Cardiac septum (tissue), 1 donor: ENCODE results near the gene SPSB3. TPM values are rescaled to one million over a fixed set of nuclear protein-coding genes. Genes with fewer than 3 reads are reported as not detected.
A peak's percentile ranks its signal among the peaks of the same experiment; 100 is the strongest.

ENCODE experiments used
- DNase-seq: peaks from one replicate; pipeline ENCODE4 v3.0.0-alpha.2; 2020; ENCODE audit warnings: low spot score
- intact Hi-C: fragments of 100-400 bp; cut with DNase I; formaldehyde crosslinking; loops from one replicate; pipeline ENCODE4 v1.14.0; 2022
- long read RNA-seq: library from polyadenylated mRNA; unstranded; transcript quantifications from one replicate; pipeline ENCODE4 v2.0.0, GENCODE V29; 2021
- total RNA-seq: library from RNA; stranded (reverse); fragmentation: NEBNext Ultra II Directional; extraction: Animal tissue kit (Norgen Biotek cat#: 25700); gene quantifications from one replicate; pipeline ENCODE4 v1.2.1, GENCODE V29; 2021
- donor health status: DM: no; HTN: no; CAD: no.

SPSB3 gene
- 24.2 TPM for total RNA-seq
- long read RNA-seq, transcript SPSB3-201 (6 exons, 1,449 nt) = minor isoform, 20 of 116 reads
- long read RNA-seq, transcript SPSB3-208 (7 exons, 1,784 nt) = major isoform, 53 of 116 reads
- long read RNA-seq, transcript SPSB3-209 (6 exons, 1,628 nt) = minor isoform, 14 of 116 reads
- long read RNA-seq, transcript SPSB3-204 (5 exons, 1,746 nt) = minor isoform, 5 of 116 reads
- long read RNA-seq, partial matches to known transcripts = 3 of 116 reads
- long read RNA-seq, other reads (novel, unspliced or antisense) = 13 of 116 reads

GRCh38 chr16:1782408-1783264 is at the start of gene SPSB3, which contains the start of gene NUBP2:
Gene SPSB3, minus strand, starts transcription at chr16:1782571. Its CDS starts 1,088 bp downstream, at chr16:1781483.
Gene NUBP2, plus strand, starts transcription at chr16:1782960. Its CDS starts 61 bp downstream, at chr16:1783021.
- intact Hi-C loops = loop anchor here (5.0 kb wide), 1 partner anchor 160 kb away; the partner anchor contains the start of gene MSRB1
- DNase-seq = peak; percentile 100

- no peak for DNase-seq
- intact Hi-C loops = no loop called here
These were observed 49.1 kb upstream of the SPSB3 start for GRCh38 chr16:1831186-1832075.

- intact Hi-C loops = no loop called here
- DNase-seq = no peak
These were observed 47.8 kb upstream of the SPSB3 start for GRCh38 chr16:1830213-1830612.

- DNase-seq = no peak
- intact Hi-C loops = loop anchor here (5.0 kb wide), 1 partner anchor 352 kb away; the partner anchor contains the start of gene CLCN7
These were observed 46.5 kb upstream of the SPSB3 start for GRCh38 chr16:1828645-1829410.

- intact Hi-C loops = loop anchor here (5.0 kb wide), 1 partner anchor 350 kb away; the partner anchor contains the start of gene CLCN7
- peak; percentile 97 for DNase-seq
These were observed 44.6 kb upstream of the SPSB3 start, which contains the start of the genes FAHD1 and HAGH for GRCh38 chr16:1826691-1827573. Gene FAHD1, plus strand, starts transcription at chr16:1827206. Its CDS starts 33 bp downstream, at chr16:1827239. Gene HAGH, minus strand, starts transcription at chr16:1826825. Its CDS starts 38 bp downstream, at chr16:1826787.

- peak; percentile 86 for DNase-seq
- intact Hi-C loops = loop anchor here (5.0 kb wide), 1 partner anchor 349 kb away; the partner anchor contains the start of gene CLCN7
These were observed 43.7 kb upstream of the SPSB3 start for GRCh38 chr16:1825864-1826690.

GRCh38 chr16:1825381-1825863 is 43.1 kb upstream of the SPSB3 start:
- intact Hi-C loops = loop anchor here (5.0 kb wide), 1 partner anchor 348 kb away; the partner anchor contains the start of gene CLCN7
- DNase-seq = no peak

GRCh38 chr16:1823821-1824220 is 41.5 kb upstream of the SPSB3 start:
- intact Hi-C loops = loop anchor here (5.0 kb wide), 1 partner anchor 37 kb away; no protein-coding TSS in a partner anchor
- no peak for DNase-seq

- intact Hi-C loops = loop anchor here (5.0 kb wide), 1 partner anchor 36 kb away; no protein-coding TSS in a partner anchor
- DNase-seq = no peak
These were observed 40.4 kb upstream of the SPSB3 start for GRCh38 chr16:1822801-1823200.

- DNase-seq = no peak
- intact Hi-C loops = loop anchor here (5.0 kb wide), 1 partner anchor 35 kb away; no protein-coding TSS in a partner anchor
These were observed 39.7 kb upstream of the SPSB3 start for GRCh38 chr16:1821861-1822611.

GRCh38 chr16:1820946-1821290 is 38.5 kb upstream of the SPSB3 start:
- DNase-seq = no peak
- intact Hi-C loops = loop anchor here (5.0 kb wide), 1 partner anchor 34 kb away; no protein-coding TSS in a partner anchor

- intact Hi-C loops = loop anchor here (5.0 kb wide), 1 partner anchor 33 kb away; no protein-coding TSS in a partner anchor
- no peak for DNase-seq
These were observed 38.0 kb upstream of the SPSB3 start for GRCh38 chr16:1820096-1820945.

- intact Hi-C loops = loop anchor here (5.0 kb wide), 1 partner anchor 32 kb away; no protein-coding TSS in a partner anchor
- DNase-seq = no peak
These were observed 37.2 kb upstream of the SPSB3 start for GRCh38 chr16:1819611-1820010.

- no peak for DNase-seq
- intact Hi-C loops = no loop called here
These were observed 36.6 kb upstream of the SPSB3 start for GRCh38 chr16:1818873-1819525.
